SK-N-MC (cell line): ENCODE results near the gene CTTNBP2NL.

Source experiments
- EZH2 ChIP-seq: fragments of 200-600 bp; sonication (generic); IDR thresholded peaks from one replicate; pipeline ENCODE4 v1.6.1; 2017; ENCODE audit warnings: antibody characterized with exemption
- FOXP2 ChIP-seq: optimal IDR thresholded peaks from 2 replicates; pipeline ENCODE3; 2011; ENCODE audit warnings: mild to moderate bottlenecking, moderate library complexity; ENCODE audit not compliant: insufficient read depth; ENCODE audit errors: extremely low read length, control extremely low read depth
- POLR2AphosphoS5 ChIP-seq: IDR thresholded peaks from 2 replicates; pipeline ENCODE4 v1.6.1; 2012; ENCODE audit warnings: mild to moderate bottlenecking, low read depth, low read length, borderline replicate concordance

DNA sequence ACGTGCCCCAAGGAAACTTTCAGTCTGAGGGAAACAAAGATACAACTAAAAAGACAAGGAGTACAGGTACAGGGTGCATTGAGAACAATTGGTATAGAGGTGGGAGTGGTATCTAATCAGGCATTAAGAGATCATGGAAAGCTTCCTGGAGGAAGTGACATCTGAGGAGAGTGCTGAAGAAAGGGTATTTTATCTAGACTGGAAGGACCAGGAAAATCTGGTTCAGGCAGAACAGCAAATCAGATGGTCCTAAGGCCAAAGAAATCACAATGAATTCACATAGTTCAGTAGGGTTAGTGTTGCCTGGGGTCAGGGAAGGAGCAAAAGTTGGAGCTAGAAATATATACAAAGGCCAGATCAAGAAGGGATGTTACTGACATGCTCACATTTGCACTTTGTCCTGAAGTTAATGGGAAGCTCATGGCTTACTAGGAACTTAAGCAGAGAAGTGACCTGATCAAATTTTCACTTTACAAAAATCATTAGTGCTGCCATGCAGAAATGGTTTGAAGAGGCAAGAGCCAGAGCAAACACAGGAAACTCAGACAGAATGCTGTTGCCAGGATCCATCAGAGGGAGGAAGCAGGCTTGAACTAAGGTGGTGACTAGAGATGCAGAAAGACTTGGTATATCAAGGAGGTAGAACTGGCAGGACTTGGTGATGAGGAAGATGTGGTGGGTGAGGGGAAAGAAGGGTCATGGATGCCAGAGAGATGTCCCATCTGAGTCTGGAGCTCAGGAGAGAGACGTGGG, 14.5 kb upstream of the CTTNBP2NL start:
- TF ChIP-seq EZH2 (no peak), POLR2AphosphoS5 (no peak), FOXP2 (no peak)
